HG03064 (cell line): Measurements from ENCODE around the gene CIC.

Experiments
- ATAC-seq: cut with Tn5 transposase; IDR thresholded peaks from one replicate; pipeline ENCODE4 v1.9.1; 2021; ENCODE audit warnings: low read depth; ENCODE audit not compliant: unreplicated experiment

The CIC gene

GRCh38 chr19:42268704-42269477 is at the start of gene CIC:
Gene CIC, plus strand, starts transcription at chr19:42269252. Its CDS starts 2,532 bp downstream, at chr19:42271784.
- peak; percentile 73 for ATAC-seq

GRCh38 chr19:42219812-42220750 is 49.0 kb upstream of the CIC start, which contains the start of gene ZNF526:
Gene ZNF526, plus strand, starts transcription at chr19:42220312. Its CDS starts 4,092 bp downstream, at chr19:42224404.
- peak; percentile 67 for ATAC-seq

GRCh38 chr19:42220751-42221097 is 48.3 kb upstream of the CIC start:
- ATAC-seq, result no peak

- ATAC-seq, result no peak
Measured at GRCh38 chr19:42224940-42225717, 43.9 kb upstream of the CIC start.

GRCh38 chr19:42225718-42226292 is 43.2 kb upstream of the CIC start:
- ATAC-seq, result no peak

- ATAC-seq, result no peak
Measured at GRCh38 chr19:42226886-42227285, 42.2 kb upstream of the CIC start.

- ATAC-seq, result no peak
Measured at GRCh38 chr19:42228641-42229040, 40.4 kb upstream of the CIC start.

GRCh38 chr19:42229301-42229854 is 39.7 kb upstream of the CIC start:
- ATAC-seq, result no peak

GRCh38 chr19:42229855-42230351 is 39.1 kb upstream of the CIC start:
- ATAC-seq, result no peak

- no peak for ATAC-seq
Measured at GRCh38 chr19:42230571-42230970, 38.5 kb upstream of the CIC start.

- ATAC-seq, result no peak
Measured at GRCh38 chr19:42232435-42232834, 36.6 kb upstream of the CIC start.

- ATAC-seq, result no peak
Measured at GRCh38 chr19:42233106-42233505, 35.9 kb upstream of the CIC start.

GRCh38 chr19:42233678-42234292 is 35.3 kb upstream of the CIC start:
- ATAC-seq, result no peak

GRCh38 chr19:42234364-42234763 is 34.7 kb upstream of the CIC start:
- ATAC-seq, result no peak

GRCh38 chr19:42235181-42235580 is 33.9 kb upstream of the CIC start:
- no peak for ATAC-seq

- no peak for ATAC-seq
Measured at GRCh38 chr19:42239544-42240220, 29.4 kb upstream of the CIC start.

GRCh38 chr19:42241279-42241678 is 27.8 kb upstream of the CIC start:
- ATAC-seq, result no peak

GRCh38 chr19:42242069-42242511 is 27.0 kb upstream of the CIC start:
- ATAC-seq, result no peak
